Activated CD4-positive, alpha-beta T cell treated with anti-CD3 and anti-CD28 coated beads for 24 hours (primary cell): ENCODE results near the gene SMAP2.

Experiments used
- DNase-seq, 2 donors: peaks; one replicate each; pipeline ENCODE4 v3.0.0-alpha.2; 2020; ENCODE audit warnings: low read depth in 2 of 2

Gene SMAP2

GRCh38 chr1:40390857-40391256 lies 17.3 kb downstream of the SMAP2 start:
- no peak for DNase-seq

- no peak for DNase-seq
Observed at GRCh38 chr1:40391688-40392145, 18.2 kb downstream of the SMAP2 start.

GRCh38 chr1:40392221-40392620 lies 18.7 kb downstream of the SMAP2 start:
- DNase-seq = no peak

- no peak for DNase-seq
Observed at GRCh38 chr1:40393173-40393572, 19.6 kb downstream of the SMAP2 start.

- no peak for DNase-seq
Observed at GRCh38 chr1:40394491-40395172, 21.1 kb downstream of the SMAP2 start.

- DNase-seq = no peak
Observed at GRCh38 chr1:40395190-40396175, 22.0 kb downstream of the SMAP2 start.

- DNase-seq = no peak
Observed at GRCh38 chr1:40396420-40396819, 22.9 kb downstream of the SMAP2 start.

GRCh38 chr1:40397258-40397657 lies 23.7 kb downstream of the SMAP2 start:
- DNase-seq = no peak

GRCh38 chr1:40399984-40400704 lies 26.6 kb downstream of the SMAP2 start:
- no peak for DNase-seq

- DNase-seq = no peak
Observed at GRCh38 chr1:40401473-40402201, 28.1 kb downstream of the SMAP2 start.

- no peak for DNase-seq
Observed at GRCh38 chr1:40404670-40405462, 31.3 kb downstream of the SMAP2 start.

GRCh38 chr1:40405812-40406211 lies 32.3 kb downstream of the SMAP2 start:
- no peak for DNase-seq

- no peak for DNase-seq
Observed at GRCh38 chr1:40407453-40407852, 33.9 kb downstream of the SMAP2 start.

- no peak for DNase-seq
Observed at GRCh38 chr1:40409467-40409866, 35.9 kb downstream of the SMAP2 start.

- no peak for DNase-seq
Observed at GRCh38 chr1:40411294-40411693, 37.8 kb downstream of the SMAP2 start.

- no peak for DNase-seq
Observed at GRCh38 chr1:40411843-40412242, 38.3 kb downstream of the SMAP2 start.

GRCh38 chr1:40413527-40414252 lies 40.2 kb downstream of the SMAP2 start:
- DNase-seq = no peak

GRCh38 chr1:40414331-40414730 lies 40.8 kb downstream of the SMAP2 start:
- no peak for DNase-seq

GRCh38 chr1:40416709-40417108 lies 43.2 kb downstream of the SMAP2 start:
- no peak for DNase-seq
